Muscle of leg (tissue), 11 donors: ENCODE data around the gene LDLRAD4. TPM values are rescaled to one million over a fixed set of nuclear protein-coding genes. Genes with fewer than 3 reads are reported as not detected.

Source experiments
- DNase-seq: peaks from one replicate; pipeline ENCODE4 v3.0.0; 2013
- H3K27ac ChIP-seq: one replicate; pipeline ENCODE4 v1.5.1; 2013; ENCODE audit warnings: mild to moderate bottlenecking, low read length, control low read depth
- H3K27me3 ChIP-seq: one replicate; pipeline ENCODE4 v1.6.1; 2013; ENCODE audit warnings: low read length; ENCODE audit not compliant: control insufficient read depth, insufficient read depth
- H3K36me3 ChIP-seq: one replicate; pipeline ENCODE4 v1.6.1; 2013; ENCODE audit warnings: low read length; ENCODE audit not compliant: control insufficient read depth, insufficient read depth
- H3K4me1 ChIP-seq: one replicate; pipeline ENCODE4 v1.6.1; 2013; ENCODE audit warnings: low read length; ENCODE audit not compliant: control insufficient read depth, insufficient read depth
- H3K4me3 ChIP-seq: one replicate; pipeline ENCODE4 v1.5.1; 2013; ENCODE audit warnings: low read length, control low read depth
- H3K9me3 ChIP-seq: replicated peaks from 2 replicates; pipeline ENCODE4 v1.6.1; 2013; ENCODE audit warnings: low read depth, low read length; ENCODE audit not compliant: control insufficient read depth
- WGBS: methylation state at CpG from one replicate; pipeline ENCODE4 v1.1.5; 2013; ENCODE audit warnings: missing lambda C conversion rate; ENCODE audit not compliant: insufficient coverage; 5-methylcytosine and 5-hydroxymethylcytosine counted together
- polyA plus RNA-seq, 8 donors: library from polyadenylated mRNA; unstranded; fragments of 120-200 nt; gene quantifications; one replicate each; pipeline versions ENCODE4 v1.2.1 to v1.2.3, GENCODE V29; 2013; ENCODE audit warnings: inconsistent platforms in 1 of 8, low replicate concordance in 1 of 8; ENCODE audit not compliant: insufficient read length in 8 of 8, insufficient read depth in 1 of 8
- total RNA-seq: library from RNA; stranded (reverse); fragments of 120-200 nt; gene quantifications from one replicate; pipeline ENCODE4 v1.2.4, GENCODE V29; 2013

Gene LDLRAD4
- total and polyA plus RNA-seq, 9 donors = 9.0 to 20.8 (median 14.4) TPM

DNA sequence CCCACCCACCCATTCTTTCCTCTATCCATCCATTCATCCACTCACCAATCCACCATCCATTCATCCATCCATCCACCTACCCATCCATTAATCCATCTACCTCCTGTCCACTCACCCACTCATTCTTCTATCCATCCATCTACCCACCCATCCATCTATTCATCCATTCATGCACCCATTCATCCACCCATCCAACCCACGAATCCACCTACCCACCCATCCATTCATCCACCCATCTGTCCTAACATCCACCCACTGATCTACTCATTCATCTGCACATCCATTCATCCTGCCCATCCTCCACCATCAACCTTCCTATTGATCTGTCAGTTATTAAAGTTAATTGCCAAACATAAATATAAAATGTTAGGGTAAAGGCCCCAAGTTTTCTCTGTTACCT is 25.6 kb downstream of the LDLRAD4 start:
- Histone ChIP-seq H3K9me3 (no peaks in the 10 kb centered on the region), H3K4me1 (peaks cover 8% of the 10 kb centered on the region), H3K27ac (no peak overlapping the region), H3K36me3 (no peaks in the 10 kb centered on the region), H3K27me3 (no peaks in the 10 kb centered on the region), H3K4me3 (no peak overlapping the region)
- no peak for DNase-seq
- 8% methylated on average over 1 of the region's 1 CpG for whole genome bisulfite sequencing

- no peak for DNase-seq
- H3K27me3 ChIP-seq = no peaks in the 10 kb centered on the region
- no peaks in the 10 kb centered on the region for H3K9me3 ChIP-seq
- no peak overlapping the region for H3K27ac ChIP-seq
- 100% methylated on average over 3 of the region's 6 CpGs for WGBS
- H3K4me1 ChIP-seq = no peaks in the 10 kb centered on the region
- no peak overlapping the region for H3K4me3 ChIP-seq
- no peaks in the 10 kb centered on the region for H3K36me3 ChIP-seq
Measured at GRCh38 chr18:13245481-13246000, 27.0 kb downstream of the LDLRAD4 start.

- Histone ChIP-seq H3K36me3 (no peaks in the 10 kb centered on the region), H3K27me3 (no peaks in the 10 kb centered on the region), H3K4me3 (no peak overlapping the region), H3K27ac (no peak overlapping the region), H3K9me3 (no peaks in the 10 kb centered on the region), H3K4me1 (no peaks in the 10 kb centered on the region)
- no peak for DNase-seq
- WGBS = 93% methylated on average over 6 of the region's 9 CpGs
Measured at GRCh38 chr18:13246121-13246520, 27.6 kb downstream of the LDLRAD4 start.

GRCh38 chr18:13246591-13246990 is 28.0 kb downstream of the LDLRAD4 start:
- WGBS = 56% methylated on average over 3 of the region's 3 CpGs
- Histone ChIP-seq H3K27me3 (no peaks in the 10 kb centered on the region), H3K4me1 (no peaks in the 10 kb centered on the region), H3K4me3 (no peak overlapping the region), H3K36me3 (no peaks in the 10 kb centered on the region), H3K9me3 (no peaks in the 10 kb centered on the region), H3K27ac (no peak overlapping the region)
- DNase-seq = no peak

DNA sequence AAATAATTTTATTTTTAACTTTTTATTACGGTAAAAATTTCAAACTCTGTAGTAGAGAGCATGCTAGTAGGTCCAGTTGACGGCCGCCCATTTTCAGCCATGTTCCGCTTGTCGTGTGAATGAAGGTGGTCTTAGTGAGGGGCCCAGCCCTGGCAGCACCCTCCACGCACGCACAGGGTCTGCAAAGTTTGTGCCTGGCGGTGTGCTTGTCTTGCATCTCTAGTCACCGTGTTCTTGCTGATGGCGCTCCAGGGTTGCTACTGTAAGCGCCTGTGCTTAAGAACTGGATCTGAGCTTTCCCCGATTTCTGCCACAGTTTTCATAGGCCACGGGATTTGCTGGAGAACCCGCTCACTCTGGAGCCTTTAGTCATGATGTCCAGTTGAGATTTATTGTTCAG is 28.9 kb downstream of the LDLRAD4 start:
- H3K9me3 ChIP-seq = no peaks in the 10 kb centered on the region
- DNase-seq = no peak
- peaks cover under 1% of the 10 kb centered on the region for H3K4me1 ChIP-seq
- WGBS = 94% methylated on average over 10 of the region's 14 CpGs
- H3K27me3 ChIP-seq = no peaks in the 10 kb centered on the region
- no peaks in the 10 kb centered on the region for H3K36me3 ChIP-seq
- H3K27ac ChIP-seq = no peak overlapping the region
- no peak overlapping the region for H3K4me3 ChIP-seq

DNA sequence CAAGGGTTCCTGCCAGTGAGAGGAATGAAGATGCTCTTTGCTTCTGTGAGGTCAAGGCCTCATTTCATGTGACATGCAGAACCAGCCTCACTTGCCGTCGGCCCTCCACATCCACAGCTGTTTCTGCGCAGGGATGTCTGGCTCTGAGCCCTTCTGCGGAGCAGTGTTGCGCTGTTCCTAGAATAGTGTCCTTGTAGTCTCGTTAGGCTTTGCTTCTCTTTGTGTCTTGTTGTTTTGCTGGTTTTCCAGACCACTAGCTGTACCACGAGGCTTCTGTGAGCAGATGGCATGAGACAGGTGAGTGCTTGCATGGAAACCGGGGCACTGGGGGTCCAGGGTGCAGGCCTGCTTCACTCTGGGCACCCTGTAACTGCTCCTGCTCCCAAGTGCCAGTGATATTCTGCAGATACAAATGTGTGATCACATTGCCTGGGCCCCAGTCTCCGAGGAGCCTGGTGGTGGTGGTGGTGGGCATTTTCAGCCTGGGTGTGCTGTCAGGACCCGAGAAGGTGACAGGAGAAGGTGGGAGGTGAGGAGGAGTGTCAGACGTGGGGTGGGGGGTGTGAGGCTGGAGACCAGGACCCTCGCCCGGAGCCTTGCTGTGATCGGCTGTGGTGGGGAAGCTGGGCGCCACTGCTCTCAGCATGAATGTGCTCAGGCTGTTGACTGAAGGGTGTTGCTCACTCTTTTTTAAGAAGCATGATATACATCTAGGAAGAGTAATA is 34.3 kb downstream of the LDLRAD4 start:
- no peak overlapping the region for H3K27ac ChIP-seq
- H3K4me3 ChIP-seq = no peak overlapping the region
- no peaks in the 10 kb centered on the region for H3K27me3 ChIP-seq
- DNase-seq = no peak
- H3K9me3 ChIP-seq = no peaks in the 10 kb centered on the region
- H3K36me3 ChIP-seq = no peaks in the 10 kb centered on the region
- WGBS = 82% methylated on average over 13 of the region's 15 CpGs
- peaks cover 5% of the 10 kb centered on the region for H3K4me1 ChIP-seq

DNA sequence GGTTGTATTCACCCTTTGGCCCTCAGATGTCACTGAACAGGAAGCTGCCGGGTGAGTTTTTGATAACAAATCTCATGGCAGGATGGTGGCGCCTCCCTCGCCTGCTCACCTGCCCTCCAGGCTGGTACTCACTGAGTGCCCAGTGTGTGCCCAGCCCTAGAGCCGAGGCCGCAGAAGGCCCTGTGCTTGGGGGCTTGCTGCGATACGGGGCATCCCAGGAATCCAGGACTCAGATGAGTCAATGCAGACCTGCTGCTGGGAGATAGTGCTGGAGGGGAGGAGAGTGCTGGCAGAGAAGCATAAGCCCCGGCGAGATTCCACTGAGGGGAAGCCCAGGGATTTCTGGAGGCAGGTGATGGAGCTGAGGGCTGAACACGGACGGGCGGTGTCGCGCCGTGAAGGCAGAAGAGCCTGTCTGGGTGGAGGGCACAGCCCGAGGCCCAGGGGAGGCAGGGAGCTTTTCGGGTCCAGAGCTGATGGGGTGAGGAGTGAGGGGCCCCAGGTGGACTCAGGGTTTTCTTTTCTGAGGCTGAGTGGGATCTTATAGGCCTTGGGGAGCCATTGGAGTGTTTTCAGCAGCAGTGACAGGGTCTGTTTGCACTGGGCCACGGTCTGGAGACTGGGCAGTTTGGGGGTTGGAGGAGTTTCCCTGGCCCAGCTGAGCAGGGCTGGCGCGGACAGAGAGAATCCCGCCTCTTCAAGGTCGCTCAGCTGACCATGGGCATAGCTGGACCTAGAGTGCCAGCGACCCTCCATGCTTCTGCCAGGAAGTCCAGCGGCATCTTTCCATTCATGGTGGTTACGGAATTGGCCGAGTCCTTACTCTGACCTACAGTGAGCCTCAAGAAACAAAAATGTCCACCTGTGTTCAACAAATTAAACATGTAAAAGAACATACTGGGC is 35.5 kb downstream of the LDLRAD4 start:
- Histone ChIP-seq H3K36me3 (no peaks in the 10 kb centered on the region), H3K27ac (no peak overlapping the region), H3K4me3 (no peak overlapping the region), H3K4me1 (peaks cover 5% of the 10 kb centered on the region), H3K27me3 (no peaks in the 10 kb centered on the region), H3K9me3 (no peaks in the 10 kb centered on the region)
- DNase-seq = no peak
- WGBS = 93% methylated on average over 18 of the region's 26 CpGs

- 83% methylated on average over 9 of the region's 11 CpGs for WGBS
- Histone ChIP-seq H3K27ac (no peak overlapping the region), H3K36me3 (no peaks in the 10 kb centered on the region), H3K4me1 (peaks cover 10% of the 10 kb centered on the region), H3K9me3 (no peaks in the 10 kb centered on the region), H3K4me3 (no peak overlapping the region), H3K27me3 (peaks cover 2% of the 10 kb centered on the region)
- no peak for DNase-seq
Measured at GRCh38 chr18:13254971-13255927, 36.7 kb downstream of the LDLRAD4 start.

DNA sequence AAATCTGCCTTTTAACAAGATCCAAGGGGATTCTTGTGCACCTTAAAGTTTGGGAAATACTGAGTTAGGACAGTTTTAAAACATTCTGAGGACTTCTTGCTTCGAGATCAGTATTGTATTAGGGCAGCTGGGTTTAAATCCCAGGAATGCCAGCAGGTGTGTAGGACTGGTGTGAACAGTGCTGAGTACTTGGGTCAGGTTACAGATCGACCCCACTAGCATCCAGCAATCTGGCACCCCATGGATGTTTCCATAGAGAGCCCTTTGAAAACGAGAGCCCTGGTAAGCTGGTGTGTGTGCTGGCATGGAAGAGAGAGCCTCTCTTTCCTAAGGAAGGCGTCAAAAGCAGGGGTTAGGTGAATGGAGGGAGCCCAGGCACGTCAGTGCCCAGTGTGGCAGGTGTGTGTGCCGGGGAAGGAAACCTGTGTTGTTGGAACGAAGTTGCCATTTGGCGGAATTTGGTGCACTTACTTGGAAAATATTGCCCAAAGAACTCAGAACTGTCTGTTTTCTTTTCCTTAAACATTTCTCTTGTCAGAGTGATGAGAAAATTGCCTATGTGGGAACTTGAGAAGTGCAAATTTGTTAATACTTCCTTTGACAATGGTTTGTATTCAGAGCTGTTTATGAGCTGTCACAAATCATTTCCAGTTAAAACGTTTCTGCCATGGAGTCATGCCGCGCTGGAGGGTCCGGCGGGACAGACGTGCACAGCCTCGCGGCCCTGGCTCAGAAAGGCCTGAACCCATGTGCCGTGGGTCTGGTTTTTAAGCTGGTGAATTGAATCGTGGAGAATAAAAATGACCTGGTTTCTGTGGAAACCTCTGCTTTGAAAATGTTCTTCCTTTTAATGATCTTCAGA is 38.1 kb downstream of the LDLRAD4 start:
- no peak for DNase-seq
- 59% methylated on average over 14 of the region's 18 CpGs for WGBS
- H3K27ac ChIP-seq = no peak overlapping the region

More for the DNA sequence above, 38.1 kb downstream of the LDLRAD4 start:
- Histone ChIP-seq H3K27me3 (peaks cover 2% of the 10 kb centered on the region), H3K4me3 (no peak overlapping the region), H3K4me1 (peaks cover 21% of the 10 kb centered on the region), H3K36me3 (no peaks in the 10 kb centered on the region), H3K9me3 (no peaks in the 10 kb centered on the region)
